ENCODE data around the gene SMS. TPM values are rescaled to one million over a fixed set of nuclear protein-coding genes. Genes with fewer than 3 reads are reported as not detected.

The SMS gene
- total and polyA plus RNA-seq, 10 of the 15 experiments (the other 5 are each of a cell fraction or from before 2014, with no cell fraction given) = 55.8 to 156 (median 114) TPM

DNA sequence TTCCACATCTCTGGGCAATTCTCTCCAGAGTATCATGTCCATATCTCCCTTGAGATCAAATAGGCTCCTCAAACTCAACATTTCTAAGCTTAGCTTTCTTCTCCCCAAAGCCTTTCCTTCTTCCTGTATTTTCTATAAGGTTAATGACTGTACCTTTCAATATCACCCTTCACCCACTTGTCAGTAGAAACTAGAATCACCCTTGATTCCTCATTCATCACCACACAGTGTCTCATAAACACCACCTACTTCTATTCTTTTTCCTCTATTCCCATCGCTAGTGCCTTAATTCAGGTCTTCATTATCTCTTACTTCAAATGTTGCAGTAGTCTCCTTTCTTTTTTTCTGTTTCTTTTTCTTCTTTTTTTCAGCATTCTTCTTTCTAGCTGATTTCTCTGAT, 28.3 kb upstream of the SMS start (continued):
- TF ChIP-seq CHD1 (IDR thresholded peaks at IDR 0.05; ENCODE audit: low read depth, low read length) = no peak
- TF ChIP-seq ZNF24 (IDR thresholded peaks at IDR 0.05) = no peak
- TF ChIP-seq RBBP5 (conservative IDR thresholded peaks at IDR 0.05) = no peak
- TF ChIP-seq PAX8 (IDR thresholded peaks at IDR 0.05) = no peak
- TF ChIP-seq, protein P1, sequence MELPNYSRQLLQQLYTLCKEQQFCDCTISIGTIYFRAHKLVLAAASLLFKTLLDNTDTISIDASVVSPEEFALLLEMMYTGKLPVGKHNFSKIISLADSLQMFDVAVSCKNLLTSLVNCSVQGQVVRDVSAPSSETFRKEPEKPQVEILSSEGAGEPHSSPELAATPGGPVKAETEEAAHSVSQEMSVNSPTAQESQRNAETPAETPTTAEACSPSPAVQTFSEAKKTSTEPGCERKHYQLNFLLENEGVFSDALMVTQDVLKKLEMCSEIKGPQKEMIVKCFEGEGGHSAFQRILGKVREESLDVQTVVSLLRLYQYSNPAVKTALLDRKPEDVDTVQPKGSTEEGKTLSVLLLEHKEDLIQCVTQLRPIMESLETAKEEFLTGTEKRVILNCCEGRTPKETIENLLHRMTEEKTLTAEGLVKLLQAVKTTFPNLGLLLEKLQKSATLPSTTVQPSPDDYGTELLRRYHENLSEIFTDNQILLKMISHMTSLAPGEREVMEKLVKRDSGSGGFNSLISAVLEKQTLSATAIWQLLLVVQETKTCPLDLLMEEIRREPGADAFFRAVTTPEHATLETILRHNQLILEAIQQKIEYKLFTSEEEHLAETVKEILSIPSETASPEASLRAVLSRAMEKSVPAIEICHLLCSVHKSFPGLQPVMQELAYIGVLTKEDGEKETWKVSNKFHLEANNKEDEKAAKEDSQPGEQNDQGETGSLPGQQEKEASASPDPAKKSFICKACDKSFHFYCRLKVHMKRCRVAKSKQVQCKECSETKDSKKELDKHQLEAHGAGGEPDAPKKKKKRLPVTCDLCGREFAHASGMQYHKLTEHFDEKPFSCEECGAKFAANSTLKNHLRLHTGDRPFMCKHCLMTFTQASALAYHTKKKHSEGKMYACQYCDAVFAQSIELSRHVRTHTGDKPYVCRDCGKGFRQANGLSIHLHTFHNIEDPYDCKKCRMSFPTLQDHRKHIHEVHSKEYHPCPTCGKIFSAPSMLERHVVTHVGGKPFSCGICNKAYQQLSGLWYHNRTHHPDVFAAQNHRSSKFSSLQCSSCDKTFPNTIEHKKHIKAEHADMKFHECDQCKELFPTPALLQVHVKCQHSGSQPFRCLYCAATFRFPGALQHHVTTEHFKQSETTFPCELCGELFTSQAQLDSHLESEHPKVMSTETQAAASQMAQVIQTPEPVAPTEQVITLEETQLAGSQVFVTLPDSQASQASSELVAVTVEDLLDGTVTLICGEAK (IDR thresholded peaks at IDR 0.05; ENCODE audit: borderline replicate concordance) = no peak
- no peak for TF ChIP-seq WRNIP1 (IDR thresholded peaks at IDR 0.05; ENCODE audit: borderline replicate concordance, low read depth, low read length)
- TF ChIP-seq, protein P2, sequence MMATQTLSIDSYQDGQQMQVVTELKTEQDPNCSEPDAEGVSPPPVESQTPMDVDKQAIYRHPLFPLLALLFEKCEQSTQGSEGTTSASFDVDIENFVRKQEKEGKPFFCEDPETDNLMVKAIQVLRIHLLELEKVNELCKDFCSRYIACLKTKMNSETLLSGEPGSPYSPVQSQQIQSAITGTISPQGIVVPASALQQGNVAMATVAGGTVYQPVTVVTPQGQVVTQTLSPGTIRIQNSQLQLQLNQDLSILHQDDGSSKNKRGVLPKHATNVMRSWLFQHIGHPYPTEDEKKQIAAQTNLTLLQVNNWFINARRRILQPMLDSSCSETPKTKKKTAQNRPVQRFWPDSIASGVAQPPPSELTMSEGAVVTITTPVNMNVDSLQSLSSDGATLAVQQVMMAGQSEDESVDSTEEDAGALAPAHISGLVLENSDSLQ (IDR thresholded peaks at IDR 0.05) = no peak

- RAD21 ChIA-PET (ENCODE audit: unreplicated experiment) = no interaction called here
- TF ChIP-seq CREB1 (IDR thresholded peaks at IDR 0.05; ENCODE audit: low read depth) (no peak), E2F8 (IDR thresholded peaks at IDR 0.05; ENCODE audit: low read depth, partially characterized antibody) (no peak), SRF (IDR thresholded peaks at IDR 0.05; ENCODE audit: low read depth in 2 of 2, low read length in 2 of 2) (no peak), HDAC6 (IDR thresholded peaks at IDR 0.05; ENCODE audit: unreplicated experiment) (no peak), EP300 (IDR thresholded peaks at IDR 0.05; ENCODE audit: borderline replicate concordance in 1 of 2, control insufficient read depth in 1 of 2, low read depth in 2 of 2, low read length in 2 of 2) (no peak)
These were observed 27.5 kb upstream of the SMS start for GRCh38 chrX:21912989-21913388.

More at GRCh38 chrX:21912989-21913388, 27.5 kb upstream of the SMS start:
- intact Hi-C loops (cut with micrococcal nuclease; ENCODE audit: unreplicated experiment) (no loop called here), in situ Hi-C loops (cut with MboI) (no loop called here)
- Histone ChIP-seq H3K9ac (ENCODE audit: control insufficient read depth, insufficient read depth, low read length) (no peak overlapping the region), H3K27me3 (replicated peaks in 1 of 2; ENCODE audit: control insufficient read depth in 2 of 2, insufficient read depth in 2 of 2, low read length in 1 of 2) (no peaks in the 10 kb centered on the region), H3K4me1 (ENCODE audit: control insufficient read depth, insufficient read depth, low read length) (no peaks in the 10 kb centered on the region), H3K27ac (ENCODE audit: control insufficient read depth, insufficient read depth) (no peak overlapping the region), H3K4me3 (no peak overlapping the region), H3K4me2 (ENCODE audit: control insufficient read depth, insufficient read depth) (no peak overlapping the region), H2AFZ (ENCODE audit: control insufficient read depth, low read depth, low read length) (no peak overlapping the region), H3K9me3 (replicated peaks; ENCODE audit: control insufficient read depth, insufficient read depth, low read length) (no peaks in the 10 kb centered on the region), H3K79me2 (ENCODE audit: control insufficient read depth, insufficient read depth, low read length) (no peaks in the 10 kb centered on the region), H3K36me3 (ENCODE audit: control insufficient read depth in 2 of 2, insufficient read depth in 2 of 2, low read length in 1 of 2) (no peaks in the 10 kb centered on the region), H4K20me1 (ENCODE audit: control insufficient read depth, insufficient read depth) (no peaks in the 10 kb centered on the region)
- ChIA-PET POLR2A (no interaction called here), CTCF (interaction anchor here (0.7 kb wide), 1 partner anchor 51 kb away, joined by 3 read pairs; no protein-coding TSS in a partner anchor), SMC1A (ENCODE audit: uncharacterized antibody, unreplicated experiment) (no interaction called here)
- no TSS peak for BruUV-seq (replicated peaks)
- DNase-seq (ENCODE audit: low read depth, low spot score) (no peak), ATAC-seq (no peak), FAIRE-seq (no peak)
- 72% methylated on average over 4 of the region's 4 CpGs for WGBS (ENCODE audit: insufficient coverage, insufficient replicate concordance, low lambda C conversion rate, missing lambda C conversion rate)
